ENCODE measurements around the gene TRIM65. TPM values are rescaled to one million over a fixed set of nuclear protein-coding genes. Genes with fewer than 3 reads are reported as not detected.
A peak's percentile ranks its signal among the peaks of the same experiment; 100 is the strongest.

TRIM65 gene
- total and polyA plus RNA-seq, 2 of the 13 experiments (the other 11 are each of a cell fraction or from before 2014, with no cell fraction given) = 10.3 to 22.4 TPM

DNA sequence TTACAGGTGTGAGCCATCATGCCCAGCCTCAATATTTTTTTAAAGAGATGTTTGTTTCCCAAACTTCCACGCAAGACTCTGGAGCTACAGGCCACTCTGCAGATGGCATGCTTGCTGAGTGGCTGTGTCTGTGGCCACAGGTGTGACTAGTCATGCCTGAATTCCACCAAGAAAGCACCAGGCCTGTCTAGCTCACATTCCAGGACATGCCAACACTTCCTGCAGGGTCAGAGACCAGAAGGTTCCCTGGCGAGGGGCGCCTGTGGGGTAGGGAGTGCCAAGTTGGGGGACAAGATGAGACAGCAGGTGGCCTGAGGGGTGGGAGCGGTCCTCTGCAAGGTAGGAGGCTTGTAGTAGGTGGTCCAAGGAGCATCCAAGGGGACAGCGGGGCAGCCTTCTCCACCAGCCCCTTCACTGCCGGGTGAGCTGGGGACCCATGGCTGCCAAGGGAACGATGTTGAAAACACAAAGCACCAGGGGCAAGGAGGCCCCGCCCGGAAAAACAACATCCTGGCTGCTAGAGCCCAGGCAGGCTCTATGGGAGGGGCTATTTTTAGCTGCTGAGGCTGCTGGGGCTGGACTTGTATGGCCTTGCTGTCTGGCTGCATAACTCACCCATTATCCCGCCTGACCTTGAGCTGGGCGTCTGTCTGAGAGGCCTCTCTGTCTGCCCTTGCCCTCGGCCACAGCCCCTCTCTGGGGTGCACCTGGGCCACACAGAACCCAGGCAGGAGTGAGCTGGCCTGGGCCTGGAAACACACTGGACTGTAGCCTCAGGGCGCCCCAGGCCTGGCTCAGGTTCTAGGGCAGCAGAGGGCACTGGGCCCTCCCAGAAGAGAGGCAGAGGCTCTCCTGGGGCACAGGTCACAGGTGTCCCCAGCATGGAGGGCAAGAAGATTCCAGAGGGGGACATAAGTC, 24.1 kb downstream of the TRIM65 start (continued):
- TF ChIP-seq NR2F6 (IDR thresholded peaks at IDR 0.05) (peak; percentile 80), NR2F6 (CRISPR knock-in tag; IDR thresholded peaks at IDR 0.05) (peak; percentile 93), FOXP1 (IDR thresholded peaks at IDR 0.05) (peak; percentile 75), FOXP1 (CRISPR knock-in tag; IDR thresholded peaks at IDR 0.05) (peak; percentile 93), CEBPG (CRISPR knock-in tag; IDR thresholded peaks at IDR 0.05) (peak; percentile 54), IRF2 (CRISPR knock-in tag; IDR thresholded peaks at IDR 0.05) (peak; percentile 91), ZNF883 (CRISPR knock-in tag; IDR thresholded peaks at IDR 0.05; ENCODE audit: not compliant biosample characterization) (peak; percentile 40), NFYC (CRISPR knock-in tag; IDR thresholded peaks at IDR 0.05) (peak; percentile 44; the same call in 1 of the 2 replicates), PAWR (CRISPR knock-in tag; IDR thresholded peaks at IDR 0.05; ENCODE audit: borderline replicate concordance) (no peak), NAIF1 (CRISPR knock-in tag; IDR thresholded peaks at IDR 0.05; ENCODE audit: borderline replicate concordance) (peak; percentile 70; the same call in 1 of the 2 replicates), HMG20A (CRISPR knock-in tag; IDR thresholded peaks at IDR 0.05; ENCODE audit: borderline replicate concordance) (peak; percentile 82), ZNF660 (CRISPR knock-in tag; IDR thresholded peaks at IDR 0.05; ENCODE audit: borderline replicate concordance, low read depth) (no peak), ZNF235 (CRISPR knock-in tag; IDR thresholded peaks at IDR 0.05; ENCODE audit: borderline replicate concordance) (no peak; the same call in 1 of the 2 replicates), JUND (CRISPR knock-in tag; IDR thresholded peaks at IDR 0.05) (peak; percentile 78; the same call in 1 of the 2 replicates)
- TF ChIP-seq, protein P1, sequence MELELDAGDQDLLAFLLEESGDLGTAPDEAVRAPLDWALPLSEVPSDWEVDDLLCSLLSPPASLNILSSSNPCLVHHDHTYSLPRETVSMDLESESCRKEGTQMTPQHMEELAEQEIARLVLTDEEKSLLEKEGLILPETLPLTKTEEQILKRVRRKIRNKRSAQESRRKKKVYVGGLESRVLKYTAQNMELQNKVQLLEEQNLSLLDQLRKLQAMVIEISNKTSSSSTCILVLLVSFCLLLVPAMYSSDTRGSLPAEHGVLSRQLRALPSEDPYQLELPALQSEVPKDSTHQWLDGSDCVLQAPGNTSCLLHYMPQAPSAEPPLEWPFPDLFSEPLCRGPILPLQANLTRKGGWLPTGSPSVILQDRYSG (CRISPR knock-in tag; IDR thresholded peaks at IDR 0.05) = peak; percentile 94
- TF ChIP-seq, protein P2, sequence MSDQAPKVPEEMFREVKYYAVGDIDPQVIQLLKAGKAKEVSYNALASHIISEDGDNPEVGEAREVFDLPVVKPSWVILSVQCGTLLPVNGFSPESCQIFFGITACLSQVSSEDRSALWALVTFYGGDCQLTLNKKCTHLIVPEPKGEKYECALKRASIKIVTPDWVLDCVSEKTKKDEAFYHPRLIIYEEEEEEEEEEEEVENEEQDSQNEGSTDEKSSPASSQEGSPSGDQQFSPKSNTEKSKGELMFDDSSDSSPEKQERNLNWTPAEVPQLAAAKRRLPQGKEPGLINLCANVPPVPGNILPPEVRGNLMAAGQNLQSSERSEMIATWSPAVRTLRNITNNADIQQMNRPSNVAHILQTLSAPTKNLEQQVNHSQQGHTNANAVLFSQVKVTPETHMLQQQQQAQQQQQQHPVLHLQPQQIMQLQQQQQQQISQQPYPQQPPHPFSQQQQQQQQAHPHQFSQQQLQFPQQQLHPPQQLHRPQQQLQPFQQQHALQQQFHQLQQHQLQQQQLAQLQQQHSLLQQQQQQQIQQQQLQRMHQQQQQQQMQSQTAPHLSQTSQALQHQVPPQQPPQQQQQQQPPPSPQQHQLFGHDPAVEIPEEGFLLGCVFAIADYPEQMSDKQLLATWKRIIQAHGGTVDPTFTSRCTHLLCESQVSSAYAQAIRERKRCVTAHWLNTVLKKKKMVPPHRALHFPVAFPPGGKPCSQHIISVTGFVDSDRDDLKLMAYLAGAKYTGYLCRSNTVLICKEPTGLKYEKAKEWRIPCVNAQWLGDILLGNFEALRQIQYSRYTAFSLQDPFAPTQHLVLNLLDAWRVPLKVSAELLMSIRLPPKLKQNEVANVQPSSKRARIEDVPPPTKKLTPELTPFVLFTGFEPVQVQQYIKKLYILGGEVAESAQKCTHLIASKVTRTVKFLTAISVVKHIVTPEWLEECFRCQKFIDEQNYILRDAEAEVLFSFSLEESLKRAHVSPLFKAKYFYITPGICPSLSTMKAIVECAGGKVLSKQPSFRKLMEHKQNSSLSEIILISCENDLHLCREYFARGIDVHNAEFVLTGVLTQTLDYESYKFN (CRISPR knock-in tag; conservative IDR thresholded peaks at IDR 0.05) = peak; percentile 96
- TF ChIP-seq, protein P3, sequence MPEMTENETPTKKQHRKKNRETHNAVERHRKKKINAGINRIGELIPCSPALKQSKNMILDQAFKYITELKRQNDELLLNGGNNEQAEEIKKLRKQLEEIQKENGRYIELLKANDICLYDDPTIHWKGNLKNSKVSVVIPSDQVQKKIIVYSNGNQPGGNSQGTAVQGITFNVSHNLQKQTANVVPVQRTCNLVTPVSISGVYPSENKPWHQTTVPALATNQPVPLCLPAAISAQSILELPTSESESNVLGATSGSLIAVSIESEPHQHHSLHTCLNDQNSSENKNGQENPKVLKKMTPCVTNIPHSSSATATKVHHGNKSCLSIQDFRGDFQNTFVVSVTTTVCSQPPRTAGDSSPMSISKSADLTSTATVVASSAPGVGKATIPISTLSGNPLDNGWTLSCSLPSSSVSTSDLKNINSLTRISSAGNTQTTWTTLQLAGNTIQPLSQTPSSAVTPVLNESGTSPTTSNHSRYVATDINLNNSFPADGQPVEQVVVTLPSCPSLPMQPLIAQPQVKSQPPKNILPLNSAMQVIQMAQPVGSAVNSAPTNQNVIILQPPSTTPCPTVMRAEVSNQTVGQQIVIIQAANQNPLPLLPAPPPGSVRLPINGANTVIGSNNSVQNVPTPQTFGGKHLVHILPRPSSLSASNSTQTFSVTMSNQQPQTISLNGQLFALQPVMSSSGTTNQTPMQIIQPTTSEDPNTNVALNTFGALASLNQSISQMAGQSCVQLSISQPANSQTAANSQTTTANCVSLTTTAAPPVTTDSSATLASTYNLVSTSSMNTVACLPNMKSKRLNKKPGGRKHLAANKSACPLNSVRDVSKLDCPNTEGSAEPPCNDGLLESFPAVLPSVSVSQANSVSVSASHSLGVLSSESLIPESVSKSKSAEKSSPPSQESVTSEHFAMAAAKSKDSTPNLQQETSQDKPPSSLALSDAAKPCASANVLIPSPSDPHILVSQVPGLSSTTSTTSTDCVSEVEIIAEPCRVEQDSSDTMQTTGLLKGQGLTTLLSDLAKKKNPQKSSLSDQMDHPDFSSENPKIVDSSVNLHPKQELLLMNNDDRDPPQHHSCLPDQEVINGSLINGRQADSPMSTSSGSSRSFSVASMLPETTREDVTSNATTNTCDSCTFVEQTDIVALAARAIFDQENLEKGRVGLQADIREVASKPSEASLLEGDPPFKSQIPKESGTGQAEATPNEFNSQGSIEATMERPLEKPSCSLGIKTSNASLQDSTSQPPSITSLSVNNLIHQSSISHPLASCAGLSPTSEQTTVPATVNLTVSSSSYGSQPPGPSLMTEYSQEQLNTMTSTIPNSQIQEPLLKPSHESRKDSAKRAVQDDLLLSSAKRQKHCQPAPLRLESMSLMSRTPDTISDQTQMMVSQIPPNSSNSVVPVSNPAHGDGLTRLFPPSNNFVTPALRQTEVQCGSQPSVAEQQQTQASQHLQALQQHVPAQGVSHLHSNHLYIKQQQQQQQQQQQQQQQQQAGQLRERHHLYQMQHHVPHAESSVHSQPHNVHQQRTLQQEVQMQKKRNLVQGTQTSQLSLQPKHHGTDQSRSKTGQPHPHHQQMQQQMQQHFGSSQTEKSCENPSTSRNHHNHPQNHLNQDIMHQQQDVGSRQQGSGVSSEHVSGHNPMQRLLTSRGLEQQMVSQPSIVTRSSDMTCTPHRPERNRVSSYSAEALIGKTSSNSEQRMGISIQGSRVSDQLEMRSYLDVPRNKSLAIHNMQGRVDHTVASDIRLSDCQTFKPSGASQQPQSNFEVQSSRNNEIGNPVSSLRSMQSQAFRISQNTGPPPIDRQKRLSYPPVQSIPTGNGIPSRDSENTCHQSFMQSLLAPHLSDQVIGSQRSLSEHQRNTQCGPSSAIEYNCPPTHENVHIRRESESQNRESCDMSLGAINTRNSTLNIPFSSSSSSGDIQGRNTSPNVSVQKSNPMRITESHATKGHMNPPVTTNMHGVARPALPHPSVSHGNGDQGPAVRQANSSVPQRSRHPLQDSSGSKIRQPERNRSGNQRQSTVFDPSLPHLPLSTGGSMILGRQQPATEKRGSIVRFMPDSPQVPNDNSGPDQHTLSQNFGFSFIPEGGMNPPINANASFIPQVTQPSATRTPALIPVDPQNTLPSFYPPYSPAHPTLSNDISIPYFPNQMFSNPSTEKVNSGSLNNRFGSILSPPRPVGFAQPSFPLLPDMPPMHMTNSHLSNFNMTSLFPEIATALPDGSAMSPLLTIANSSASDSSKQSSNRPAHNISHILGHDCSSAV (CRISPR knock-in tag; IDR thresholded peaks at IDR 0.05; ENCODE audit: borderline replicate concordance) = no peak

Measured in HepG2 (cell line).